Measurements from ENCODE around the gene ERCC6.

- TF ChIP-seq CTCF (conservative IDR thresholded peaks at IDR 0.05) = no peak
- no peak for TF ChIP-seq EZH2 (IDR thresholded peaks at IDR 0.05; ENCODE audit: low read depth)
These were observed 11.9 kb downstream of the ERCC6 start for GRCh38 chr10:49527061-49527460.

Measured in PC-9 (cell line).